Spleen (tissue), 7 donors: ENCODE measurements around the gene KRTAP10-1.

Experiments
- CTCF ChIP-seq, 11 experiments: fragments of 200-600 bp in 7 of 11; fragments of 450-650 bp in 4 of 11; sonication (generic) in 4 of 11; IDR thresholded peaks in 8 of 11; conservative IDR thresholded peaks in 3 of 11; 1 replicate in 7 of 11; 2 replicates in 4 of 11; pipeline versions ENCODE4 v1.4.0 to v1.8.0; 2016 to 2021; ENCODE audit warnings: antibody characterized with exemption in 11 of 11, inconsistent platforms in 4 of 11, mild to moderate bottlenecking in 1 of 11
- POLR2A ChIP-seq, 3 donors: fragments of 450-650 bp; IDR thresholded peaks; one replicate each; pipeline ENCODE4 v1.5.1; 2017; ENCODE audit warnings: antibody characterized with exemption in 3 of 3, mild to moderate bottlenecking in 1 of 3
- POLR2AphosphoS5 ChIP-seq, 3 donors: sonication (generic); formaldehyde crosslinking; IDR thresholded peaks; one replicate each; pipeline ENCODE4 v1.5.1; 2017; ENCODE audit warnings: antibody characterized with exemption in 3 of 3
- donor health status: DM: no; HTN: no; CAD: no; lungs with moderate emphysema.
- donor health status: DM: no; HTN: no; CAD: no.
- donor health status: DM: no; HTN: no; CAD: no.

GRCh38 chr21:44505673-44506278 lies 34.2 kb downstream of the KRTAP10-1 start:
- TF ChIP-seq POLR2A (IDR thresholded peaks at IDR 0.05): no peak
- TF ChIP-seq CTCF (IDR thresholded peaks at IDR 0.05 in 8 of 11, conservative IDR thresholded peaks at IDR 0.05 in 3 of 11): no peak
- no peak for TF ChIP-seq POLR2AphosphoS5 (IDR thresholded peaks at IDR 0.05)
